ENCODE results near the gene RER1. TPM values are rescaled to one million over a fixed set of nuclear protein-coding genes. Genes with fewer than 3 reads are reported as not detected.
"Not testable (repeated sequence)": the region's sequence is repeated elsewhere in the genome, so short reads cannot be mapped to it uniquely, and the experiment has no call there.

The RER1 gene
- total RNA-seq, 1 donor from 2014 or later: 97.9 TPM

DNA sequence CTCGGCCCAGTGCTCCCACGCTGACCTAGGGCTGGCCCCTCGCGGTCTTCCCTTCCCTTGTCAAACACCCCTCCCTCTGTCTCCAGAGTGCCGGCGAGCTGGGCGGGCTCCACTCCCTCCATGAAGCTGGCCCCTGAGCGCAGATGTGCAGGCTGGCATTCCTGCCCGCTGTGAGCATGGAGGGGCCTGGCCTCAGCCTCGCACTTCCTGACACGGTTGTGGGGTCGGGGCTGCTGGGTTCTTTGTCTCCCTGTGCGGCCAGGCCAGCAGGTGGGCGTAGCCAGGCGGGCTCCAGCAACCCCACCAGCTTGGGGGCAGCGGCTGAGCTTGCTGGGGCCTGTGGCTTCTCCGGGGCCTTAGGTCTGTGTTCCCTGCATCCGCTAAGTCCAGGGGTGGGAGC lies 34.9 kb downstream of the RER1 start:
- no peak for DNase-seq (ENCODE audit: low read depth, low spot score)

DNA sequence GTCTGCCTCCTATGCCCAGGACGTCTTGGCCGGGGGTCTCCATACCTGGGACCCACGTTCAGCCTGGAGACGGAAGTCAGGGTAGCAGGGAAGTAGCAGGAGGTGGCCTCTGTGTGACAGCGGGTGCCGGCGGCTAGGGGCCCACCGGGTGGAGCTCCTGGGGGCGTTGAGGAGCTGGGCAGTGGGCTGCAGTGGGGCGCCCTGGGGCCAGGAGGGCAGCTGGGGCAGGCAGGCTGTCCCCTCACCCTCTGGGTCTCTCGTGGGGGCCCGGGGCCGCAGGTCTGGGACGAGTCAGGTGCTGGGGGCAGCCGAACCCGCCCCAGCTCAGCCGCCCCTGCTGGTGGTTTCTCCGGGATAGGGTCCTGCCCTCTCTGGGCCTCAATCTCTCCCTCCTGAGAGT lies 35.4 kb downstream of the RER1 start:
- DNase-seq (ENCODE audit: low read depth, low spot score): no peak

DNA sequence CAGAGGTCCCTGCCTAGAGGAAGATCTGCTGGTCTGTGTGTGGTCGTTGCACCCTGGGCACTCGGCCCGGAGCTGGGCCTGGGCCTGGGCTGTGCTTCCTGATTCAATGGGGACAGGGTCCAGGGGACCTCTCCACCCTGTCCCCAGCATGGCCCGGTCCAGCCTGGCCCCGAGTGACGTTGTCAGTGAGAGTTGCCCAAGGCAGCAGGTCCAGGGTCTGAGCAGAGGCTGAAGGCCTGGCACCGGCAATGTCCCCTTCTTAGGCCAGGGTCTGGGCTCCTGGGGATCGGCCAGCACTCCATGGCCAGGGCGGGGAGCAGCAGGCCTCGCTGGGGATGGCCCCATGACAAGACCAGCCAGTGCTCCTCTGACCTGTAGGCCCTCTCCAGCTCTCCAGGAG lies 36.3 kb downstream of the RER1 start:
- no peak for DNase-seq (ENCODE audit: low read depth, low spot score)

DNA sequence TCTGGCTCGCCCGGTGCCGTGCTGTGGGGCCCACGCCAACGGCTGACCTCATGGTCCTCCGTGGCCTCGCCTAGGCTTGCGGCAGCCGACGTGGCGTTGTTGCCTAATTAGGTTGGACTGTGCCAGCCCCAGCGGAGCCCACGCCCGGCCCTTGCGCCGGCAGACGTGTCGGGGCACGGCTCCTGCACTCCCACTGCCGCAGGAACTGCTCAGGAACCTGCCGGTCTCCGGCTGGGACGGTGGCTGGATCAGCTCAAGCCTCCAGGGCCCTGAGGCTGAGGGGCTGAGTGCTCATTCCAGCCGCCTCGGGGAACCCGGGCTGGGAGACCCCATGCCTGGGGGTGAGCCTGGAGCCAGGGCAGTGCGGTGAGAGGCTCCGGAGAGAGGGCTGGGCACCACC lies 36.8 kb downstream of the RER1 start:
- no peak for DNase-seq (ENCODE audit: low read depth, low spot score)

DNA sequence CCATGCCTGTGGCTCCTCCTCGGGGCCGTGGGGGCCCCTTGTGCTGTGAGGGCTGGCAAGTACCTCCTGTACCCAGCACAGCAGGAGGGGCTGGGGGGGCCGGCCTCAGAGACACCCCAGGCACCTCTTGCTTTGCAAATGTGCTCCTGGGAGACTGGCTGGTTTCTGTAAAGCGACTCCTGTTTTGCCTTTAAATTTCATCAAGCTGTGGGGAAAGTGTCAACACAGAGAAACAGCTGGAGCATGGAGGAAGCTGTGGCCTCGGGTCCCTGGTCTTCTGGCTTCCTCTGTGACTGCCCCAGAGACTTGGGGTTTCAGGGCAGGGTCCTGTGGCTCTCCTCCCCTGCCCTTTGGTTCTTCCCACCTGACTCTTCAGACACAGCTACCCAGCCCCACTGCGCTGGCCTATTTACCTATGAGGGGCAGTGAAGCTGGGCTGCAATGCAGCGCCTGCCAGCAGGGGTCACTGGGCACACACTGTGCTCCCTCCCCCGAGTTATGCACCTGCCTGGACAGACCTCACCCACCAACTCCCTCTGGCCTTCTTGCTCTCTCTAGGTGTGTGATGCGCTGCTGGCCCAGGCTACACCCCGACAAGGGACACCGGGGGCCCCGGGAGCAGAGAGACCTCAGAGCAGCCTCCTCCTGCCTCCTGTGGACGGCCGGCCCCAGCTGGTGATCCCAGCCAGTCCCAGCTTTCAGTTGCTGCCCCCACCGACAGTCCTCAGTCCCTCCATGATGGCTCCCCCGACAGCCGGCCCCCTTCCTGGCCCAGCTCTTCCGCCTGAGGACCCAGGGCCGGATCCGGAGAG lies 38.3 kb downstream of the RER1 start:
- DNase-seq (ENCODE audit: low read depth, low spot score): no peak

DNA sequence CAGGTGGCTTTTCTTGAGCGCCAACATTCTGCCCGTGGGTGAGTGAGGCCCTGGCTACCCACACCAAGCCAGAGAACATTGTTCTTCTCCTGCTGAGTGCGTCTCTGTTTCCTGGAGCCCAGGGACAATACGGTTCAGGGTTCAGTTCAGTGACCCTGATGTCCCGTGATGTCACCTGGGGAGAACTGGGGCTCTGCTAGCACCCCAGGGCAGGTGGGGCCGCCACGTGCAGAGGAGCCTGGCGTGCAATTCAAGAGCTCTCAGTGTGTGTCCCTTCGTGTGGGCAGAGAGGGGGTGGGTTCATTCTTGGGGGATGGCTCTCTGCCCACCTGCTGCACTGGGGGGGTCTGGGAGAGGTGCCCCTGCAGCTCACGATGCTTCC lies 38.9 kb downstream of the RER1 start:
- no peak for DNase-seq (ENCODE audit: low read depth, low spot score)

DNA sequence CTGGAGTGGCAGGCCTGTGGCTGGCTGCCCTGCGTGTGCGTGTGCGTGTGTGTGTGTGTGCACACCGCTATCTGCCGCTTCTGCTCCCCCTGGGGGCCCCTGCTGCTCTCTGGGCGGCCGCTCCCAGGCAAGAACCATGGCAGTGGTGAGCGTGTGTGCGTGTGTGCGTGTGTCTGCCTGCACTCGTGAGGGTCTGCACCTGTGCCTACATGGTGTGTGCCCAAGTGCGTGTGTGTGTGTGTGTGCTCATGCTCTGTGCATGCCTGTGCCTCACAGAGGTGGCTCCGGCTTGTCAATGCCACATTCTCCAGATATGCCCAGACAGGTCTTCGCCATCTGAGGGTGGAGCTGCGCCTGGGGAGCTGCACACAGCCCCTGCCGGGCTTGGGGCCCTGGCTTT lies 39.5 kb downstream of the RER1 start:
- no peak for DNase-seq (ENCODE audit: low read depth, low spot score)

DNA sequence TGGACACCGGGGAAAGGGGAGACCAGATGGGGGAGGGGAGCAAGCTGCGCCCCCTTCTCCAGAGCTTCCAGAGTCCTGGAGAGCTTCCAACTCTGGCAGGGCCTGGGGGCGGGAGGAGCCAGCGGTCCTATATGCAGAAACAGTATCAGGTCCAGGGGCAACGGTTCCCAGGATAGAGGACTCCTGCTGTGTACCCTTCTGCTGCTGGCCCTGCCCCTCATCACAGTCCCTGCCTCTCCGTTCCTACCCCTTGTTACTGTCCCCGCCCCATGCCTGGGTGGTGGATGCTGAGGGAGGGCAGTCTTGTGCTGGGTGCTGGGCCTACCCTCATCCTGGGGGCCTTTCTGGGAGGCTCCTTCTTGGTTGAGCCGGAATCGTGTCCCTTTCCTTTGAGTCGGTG lies 39.9 kb downstream of the RER1 start:
- DNase-seq (ENCODE audit: low read depth, low spot score): no peak

DNA sequence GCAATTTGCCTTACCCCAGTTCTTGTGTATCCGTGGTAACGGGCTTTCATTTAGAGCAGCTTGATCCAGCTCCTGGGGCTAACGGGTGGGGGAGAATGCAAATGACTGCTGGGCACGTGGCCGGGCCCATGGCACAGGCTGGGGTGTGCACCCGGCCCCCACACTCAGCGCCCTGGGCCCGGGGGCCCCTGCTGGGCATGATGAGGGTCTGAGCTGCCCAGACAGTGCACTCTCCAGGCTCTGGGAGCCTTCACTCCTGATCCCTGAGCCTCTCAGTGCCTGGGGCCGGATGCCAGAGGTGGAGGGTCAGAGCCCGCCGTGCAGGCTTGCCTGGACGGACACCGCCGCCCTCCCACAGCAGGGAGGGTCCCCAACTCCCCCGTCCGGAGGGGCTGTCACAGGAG lies 40.8 kb downstream of the RER1 start:
- DNase-seq (ENCODE audit: low read depth, low spot score): no peak

DNA sequence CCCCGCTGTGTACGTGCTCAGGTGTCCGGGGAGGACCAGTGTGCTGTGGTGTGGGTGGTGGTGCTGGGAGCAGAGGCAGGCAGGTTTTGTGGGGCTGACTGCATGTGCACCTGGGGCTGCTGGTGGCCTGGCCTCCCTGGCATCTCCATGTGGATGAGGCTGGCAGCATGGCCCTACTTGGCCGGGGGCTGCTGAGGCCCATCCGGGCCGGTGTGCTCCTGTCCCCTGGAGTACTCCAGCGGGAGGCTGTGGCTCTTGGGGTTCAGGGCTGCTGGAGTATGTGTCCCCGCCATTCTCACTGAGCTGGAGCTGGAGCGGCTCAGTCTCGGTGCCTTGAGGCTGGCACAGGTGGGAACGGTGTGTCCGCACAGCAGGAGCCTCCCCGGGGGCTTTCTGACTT lies 41.6 kb downstream of the RER1 start:
- DNase-seq (ENCODE audit: low read depth, low spot score): no peak

DNA sequence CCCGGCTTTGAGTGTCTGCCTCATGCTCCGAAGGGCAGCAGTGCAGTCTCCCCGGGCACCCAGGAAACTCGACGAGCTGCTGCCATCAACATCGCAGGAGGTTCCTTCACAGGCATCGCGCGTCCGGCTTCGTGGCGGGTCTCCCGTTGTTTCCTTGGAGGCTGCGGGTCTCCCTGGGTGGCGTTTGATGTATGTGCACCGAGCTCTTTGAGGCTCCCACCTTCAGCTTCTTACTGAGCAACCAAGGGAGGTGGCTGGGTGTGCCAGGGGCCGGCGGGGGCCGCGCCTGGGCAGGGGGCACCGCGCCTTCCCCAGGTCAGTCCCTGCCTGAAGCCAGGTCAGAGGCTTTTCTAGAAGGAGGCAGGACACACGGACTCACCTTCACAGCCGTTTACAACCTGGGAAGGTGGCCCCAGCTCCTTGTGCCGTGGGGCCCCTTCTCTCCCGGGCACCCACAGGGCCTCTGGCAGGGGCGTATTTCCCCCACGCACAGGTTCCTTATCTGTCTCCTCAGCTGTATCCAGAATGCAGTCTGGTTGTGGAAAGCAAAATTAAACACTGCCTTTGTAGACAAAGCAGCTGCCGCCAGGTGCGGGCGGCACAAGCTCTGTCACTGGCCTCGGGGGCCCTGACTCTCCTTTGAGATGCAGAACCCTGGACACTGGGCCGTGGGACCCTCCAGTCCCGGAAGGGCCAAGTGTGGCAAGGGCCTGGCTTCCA lies 42.5 kb downstream of the RER1 start:
- DNase-seq (ENCODE audit: low read depth, low spot score): no peak

DNA sequence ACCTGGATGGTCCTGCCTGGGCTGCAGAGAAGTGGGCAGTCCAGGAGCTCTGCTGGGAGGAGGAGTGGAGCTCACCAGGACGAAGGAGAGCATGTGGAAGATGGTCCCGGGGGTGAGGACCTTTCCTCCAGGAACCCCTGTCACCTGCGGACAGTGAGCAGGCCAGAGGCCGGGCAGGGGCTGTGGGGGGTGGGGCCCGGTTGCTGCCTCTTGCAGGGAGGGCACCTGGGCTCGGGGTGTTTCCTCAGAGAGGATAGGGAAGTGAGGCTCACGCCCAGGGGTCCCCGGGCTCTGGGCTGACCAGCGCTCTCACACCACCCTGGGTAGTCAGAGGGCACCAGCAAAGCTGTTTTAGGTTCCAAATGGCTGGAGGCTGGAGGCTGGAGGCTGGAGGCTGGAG lies 43.5 kb downstream of the RER1 start:
- DNase-seq (ENCODE audit: low read depth, low spot score): no peak

DNA sequence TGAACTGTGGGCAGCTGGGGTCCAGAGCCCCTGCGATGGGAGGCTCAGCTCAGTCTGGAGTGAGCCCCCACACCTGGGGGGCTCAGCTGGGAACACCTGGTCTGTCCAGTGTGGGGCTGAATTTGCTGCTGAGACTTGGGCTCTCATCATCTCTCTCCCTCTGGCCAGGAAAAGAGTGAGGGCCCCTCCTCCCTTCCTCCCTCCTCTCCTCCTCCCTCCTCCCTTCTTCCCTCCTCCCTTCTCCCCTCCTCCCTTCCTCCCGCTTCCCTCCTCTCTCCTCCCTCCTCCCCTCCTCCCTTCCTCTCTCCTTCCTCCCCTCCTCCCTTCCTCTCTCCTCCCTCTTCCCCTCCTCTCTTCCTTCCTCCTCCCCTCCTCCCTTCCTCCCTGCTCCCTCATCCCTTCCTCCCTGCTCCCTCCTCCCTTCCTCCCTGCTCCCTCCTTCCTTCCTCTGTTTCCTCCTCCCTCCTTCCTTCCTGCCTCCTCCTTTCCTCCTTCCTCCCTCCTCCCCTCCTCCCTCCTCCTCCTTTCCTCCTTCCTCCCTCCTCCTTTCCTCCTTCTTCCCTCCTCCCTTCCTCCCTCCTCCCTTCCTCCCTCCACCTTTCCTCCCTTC lies 44.2 kb downstream of the RER1 start:
- DNase-seq (ENCODE audit: low read depth, low spot score): no peak

DNA sequence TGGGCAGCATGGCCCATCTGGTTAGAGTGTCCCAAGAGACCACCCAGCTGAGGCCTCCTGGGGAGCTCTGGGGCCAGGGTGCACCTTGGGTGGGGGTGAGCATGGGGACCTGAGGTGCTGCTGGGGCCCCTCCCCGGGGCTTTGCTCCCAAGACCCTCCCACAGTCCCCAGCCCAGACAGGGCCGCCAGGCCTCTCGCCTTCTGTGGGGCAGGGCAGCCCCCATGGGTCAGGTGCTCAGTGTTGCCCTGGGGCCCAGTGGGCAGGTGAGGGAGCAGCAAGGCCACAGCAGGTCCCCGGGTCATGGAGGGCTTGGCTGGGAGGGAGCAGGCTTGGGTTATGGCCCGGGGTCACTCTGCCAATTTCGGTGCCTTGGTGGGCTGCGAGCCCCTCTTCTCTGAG lies 45.2 kb downstream of the RER1 start:
- no peak for DNase-seq (ENCODE audit: low read depth, low spot score)

DNA sequence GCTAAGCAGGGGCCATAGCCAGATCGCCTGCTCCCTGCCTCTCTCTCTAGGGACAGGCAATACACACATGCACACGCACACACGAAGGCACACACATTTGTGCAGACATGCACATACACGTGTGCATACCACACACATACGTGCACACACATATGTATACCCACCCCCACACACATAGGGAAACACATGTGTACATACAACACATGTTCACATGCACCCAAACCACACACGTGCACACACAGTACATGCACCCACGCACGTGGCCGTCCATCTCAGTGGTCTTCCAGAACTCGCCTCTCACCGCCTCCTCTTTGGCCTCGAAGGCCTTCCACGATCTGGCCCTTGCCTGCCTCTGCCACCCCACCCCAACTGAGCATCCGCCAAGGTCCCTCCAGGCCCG lies 46.0 kb downstream of the RER1 start:
- DNase-seq (ENCODE audit: low read depth, low spot score): no peak

DNA sequence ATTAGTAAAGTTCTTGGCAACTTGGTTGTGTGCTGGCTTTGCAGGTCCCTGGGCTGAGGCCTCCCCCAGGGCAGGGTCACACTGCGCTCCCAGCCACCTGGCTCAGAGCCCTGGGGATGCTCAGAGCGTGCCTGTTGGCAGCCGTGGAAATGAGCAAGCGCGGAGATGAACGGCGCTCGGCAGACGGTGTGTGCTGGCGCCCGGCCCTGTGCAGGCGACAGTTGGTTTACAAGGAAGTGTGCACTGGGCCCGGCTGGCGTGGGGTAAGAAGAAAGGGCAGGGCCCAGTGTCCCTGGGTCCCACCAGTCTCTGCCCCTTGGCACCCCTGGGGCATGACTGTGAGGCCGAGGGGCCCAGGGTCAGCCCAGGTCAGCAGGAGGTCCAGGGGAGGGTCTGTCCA lies 46.4 kb downstream of the RER1 start:
- no peak for DNase-seq (ENCODE audit: low read depth, low spot score)

DNA sequence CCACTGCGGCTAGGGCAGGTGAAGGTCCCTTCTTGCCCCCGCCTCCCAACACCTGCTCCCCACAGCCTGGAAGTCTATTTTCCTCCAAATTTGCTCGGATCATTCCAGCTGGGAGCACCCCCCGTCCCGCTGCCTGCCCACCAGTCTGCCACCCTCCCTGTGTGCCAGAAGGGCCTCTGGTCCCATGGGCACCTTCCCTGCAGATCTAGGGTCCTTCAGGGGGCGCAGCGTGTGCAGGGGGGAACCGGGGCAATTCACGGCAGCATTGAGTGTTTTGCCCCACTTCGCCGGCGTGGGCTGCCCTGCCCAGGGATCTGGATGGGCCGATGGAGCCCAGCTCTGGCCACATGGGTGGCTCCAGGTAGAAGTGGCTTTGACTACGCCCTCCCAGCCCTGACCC lies 47.0 kb downstream of the RER1 start:
- no peak for DNase-seq (ENCODE audit: low read depth, low spot score)

DNA sequence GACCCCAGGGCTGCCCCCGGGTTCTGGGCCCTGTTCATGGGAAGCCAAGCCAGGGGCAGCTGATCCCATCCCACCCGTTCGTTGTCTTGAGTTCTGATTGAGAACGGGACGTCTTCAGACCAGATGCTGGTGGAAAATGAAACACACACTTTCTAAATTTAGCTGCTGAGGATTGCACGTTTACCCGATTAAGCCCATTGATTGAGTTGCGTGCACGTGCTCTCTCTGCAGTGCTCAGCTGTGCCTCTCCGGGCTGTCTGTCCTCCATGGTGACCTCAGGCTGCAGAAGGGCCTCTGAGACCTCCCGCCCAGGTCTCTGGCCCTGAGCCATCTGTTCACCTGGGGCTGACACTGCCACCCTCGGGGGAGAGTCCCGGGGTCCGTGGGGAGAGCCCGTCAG lies 47.7 kb downstream of the RER1 start:
- DNase-seq (ENCODE audit: low read depth, low spot score): no peak

DNA sequence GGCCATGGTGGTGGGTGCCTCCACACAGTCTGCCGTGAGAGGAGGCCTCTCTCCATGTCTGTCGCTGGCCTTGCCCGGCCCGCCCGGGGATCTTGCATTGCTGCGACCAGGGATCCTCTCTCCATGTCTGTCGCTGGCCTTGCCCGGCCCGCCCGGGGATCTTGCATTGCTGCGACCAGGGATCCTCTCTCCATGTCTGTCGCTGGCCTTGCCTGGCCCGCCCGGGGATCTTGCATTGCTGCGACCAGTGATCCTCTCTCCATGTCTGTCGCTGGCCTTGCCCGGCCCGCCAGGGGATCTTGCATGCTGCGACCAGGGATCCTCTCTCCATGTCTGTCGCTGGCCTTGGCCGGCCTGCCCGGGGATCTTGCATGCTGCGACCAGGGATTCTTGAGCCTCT lies 48.7 kb downstream of the RER1 start:
- DNase-seq (ENCODE audit: low read depth, low spot score): not testable (repeated sequence)

DNA sequence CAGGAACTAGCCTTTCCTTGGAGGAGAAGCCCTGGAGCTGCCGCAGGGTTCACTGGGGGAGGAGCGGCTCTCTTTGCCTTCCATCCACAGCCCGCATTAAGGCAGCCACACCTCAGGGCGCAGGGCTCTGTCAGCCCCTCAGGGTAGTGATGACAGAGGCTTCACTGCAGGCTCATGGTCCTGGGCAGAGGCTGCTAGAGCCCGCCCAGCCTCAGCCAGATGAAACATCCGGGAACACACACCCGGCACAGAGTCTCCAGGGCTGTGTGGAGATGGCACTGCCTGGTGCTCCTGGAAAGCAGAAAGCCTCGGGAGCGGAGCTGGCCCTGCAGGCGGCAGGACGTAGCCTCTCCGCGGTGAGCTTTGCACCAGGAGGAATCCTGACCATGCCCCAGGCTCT lies 50.1 kb downstream of the RER1 start:
- DNase-seq (ENCODE audit: low read depth, low spot score): no peak

DNA sequence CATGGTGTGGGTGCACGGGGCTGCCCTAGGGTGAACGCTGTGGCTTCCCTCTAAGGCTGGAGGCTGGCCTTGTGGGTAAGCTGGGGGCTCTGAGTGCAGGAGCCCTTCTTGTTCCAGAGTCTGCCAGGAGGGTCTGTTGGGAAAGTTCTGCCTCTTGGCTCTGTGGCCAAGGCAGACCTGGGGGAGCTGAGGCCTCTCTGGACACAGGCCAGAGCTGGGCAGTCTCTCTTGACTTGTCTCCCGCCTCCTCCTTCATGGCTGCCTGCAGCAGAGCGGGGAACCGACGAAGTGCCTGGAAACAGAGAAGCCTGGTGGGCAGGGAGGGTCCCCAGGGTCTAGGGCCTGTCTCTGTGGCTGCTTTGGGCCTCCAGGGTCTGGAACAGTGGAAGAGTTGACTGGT lies 51.0 kb downstream of the RER1 start:
- DNase-seq (ENCODE audit: low read depth, low spot score): no peak

DNA sequence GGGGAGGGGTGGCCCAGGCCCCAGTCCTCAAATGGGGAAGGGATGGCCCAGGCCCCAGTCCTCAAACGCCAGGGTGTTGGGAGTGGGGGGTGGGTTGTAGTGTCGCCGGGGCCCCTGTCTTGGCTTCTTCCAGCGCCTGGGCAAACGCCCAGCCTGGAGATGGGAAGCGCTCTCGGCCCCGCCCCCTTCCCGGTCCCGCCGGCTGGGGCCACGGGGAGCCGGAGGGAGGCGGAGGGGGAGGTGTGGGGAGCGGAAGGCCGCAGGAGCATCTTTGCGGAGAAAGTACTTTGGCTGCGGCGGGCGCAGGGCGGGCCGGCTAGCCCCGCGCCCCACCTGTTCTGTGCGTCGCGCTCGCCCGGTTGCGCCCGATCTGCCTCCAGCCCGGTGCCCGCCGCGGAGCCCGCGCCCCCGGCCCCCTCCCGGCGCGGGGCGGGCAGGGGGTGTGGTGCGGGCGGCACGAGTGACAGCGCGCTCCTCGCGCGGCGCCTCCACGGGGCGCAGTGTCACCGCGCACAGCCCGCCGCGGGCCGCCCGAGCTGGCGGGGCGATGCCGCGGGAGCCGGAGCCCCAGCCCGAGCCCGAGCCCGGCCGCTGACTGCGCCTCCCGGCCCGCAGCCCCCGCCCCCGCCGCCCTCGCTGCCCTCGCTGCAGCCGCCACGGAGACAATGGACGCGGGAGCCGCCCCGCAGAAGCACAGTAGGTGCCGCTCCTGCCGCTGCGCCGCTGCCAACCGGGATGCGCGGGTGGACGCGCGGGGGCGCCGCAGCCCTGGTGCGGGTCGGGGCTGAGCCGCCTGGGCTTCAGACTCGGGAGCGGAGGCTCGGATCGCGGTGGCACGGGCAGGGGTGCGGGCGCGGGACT lies 51.9 kb downstream of the RER1 start:
- DNase-seq (ENCODE audit: low read depth, low spot score): no peak

All from pulmonary artery endothelial cell (primary cell).